GM18499 (cell line): Measurements from ENCODE around the gene C16orf87.
"Not testable (repeated sequence)": the region's sequence is repeated elsewhere in the genome, so short reads cannot be mapped to it uniquely, and the experiment has no call there.

Experiments
- ATAC-seq: cut with Tn5 transposase; IDR thresholded peaks from one replicate; pipeline ENCODE4 v1.9.1; 2021; ENCODE audit warnings: moderate number of reproducible peaks; ENCODE audit not compliant: insufficient read depth, unreplicated experiment

C16orf87 gene

DNA sequence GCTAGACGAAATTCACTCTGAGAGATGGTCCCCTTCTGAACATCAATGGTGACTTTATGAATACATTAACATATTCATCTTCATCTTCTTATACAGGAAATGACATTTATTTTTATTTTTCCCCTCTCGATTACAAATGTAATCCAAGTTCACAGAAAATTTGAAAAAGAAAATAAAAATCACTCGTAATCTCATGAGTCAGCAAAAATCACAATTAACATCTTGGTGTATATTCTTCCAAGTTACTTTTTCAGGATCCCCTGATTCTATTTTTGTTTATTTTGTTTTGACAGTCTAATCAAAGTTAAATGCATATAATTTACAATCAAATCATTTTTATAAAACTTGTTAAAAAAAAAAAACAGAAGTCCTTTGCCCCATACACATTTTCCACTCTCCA is 27.6 kb downstream of the C16orf87 start:
- no peak for ATAC-seq

DNA sequence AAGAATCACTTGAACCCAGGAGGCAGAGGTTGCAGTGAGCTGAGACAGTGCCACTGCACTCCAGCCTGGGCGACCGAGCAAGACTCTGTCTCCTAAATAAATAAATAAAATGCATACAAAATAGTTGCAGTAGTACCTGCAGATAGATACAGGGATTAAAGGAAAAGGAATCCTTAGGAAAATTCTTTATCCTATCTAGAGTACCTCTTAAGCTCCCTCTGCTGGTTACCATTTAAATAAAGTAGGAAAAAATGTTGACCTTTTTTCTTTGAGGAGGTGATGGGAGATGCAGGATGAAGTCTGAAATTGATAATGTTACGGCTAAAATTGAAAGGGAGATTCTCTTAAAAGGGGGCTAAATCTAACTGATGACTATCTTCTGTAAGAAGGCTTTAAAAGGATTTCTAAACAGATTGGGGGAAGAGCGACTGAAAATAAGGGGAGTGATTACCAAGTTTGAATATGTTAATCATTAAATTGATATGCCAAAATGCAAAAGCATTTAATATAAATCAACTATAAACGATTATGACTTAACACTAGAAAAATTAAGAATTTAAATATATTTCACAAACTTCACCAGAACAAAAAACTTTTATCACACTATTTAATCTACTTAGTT is 29.4 kb downstream of the C16orf87 start:
- ATAC-seq, result no peak

DNA sequence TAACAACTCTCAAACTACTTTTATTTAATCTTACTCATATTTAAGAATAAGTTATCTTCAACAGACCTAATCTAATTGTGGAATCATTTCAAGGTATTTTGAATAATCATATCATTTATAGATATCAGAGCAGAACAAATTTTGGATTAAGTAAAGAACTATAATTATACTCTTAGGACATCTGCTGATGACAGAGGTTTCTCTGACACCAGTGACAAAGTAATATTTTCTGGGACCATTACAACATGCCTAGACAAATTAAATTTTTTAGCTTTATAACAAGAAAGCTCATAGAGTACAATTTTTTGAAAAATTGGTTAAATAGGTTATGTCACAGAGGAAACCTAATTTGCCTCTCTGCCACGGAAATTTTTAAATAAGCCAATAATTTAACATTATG is 30.5 kb downstream of the C16orf87 start:
- no peak for ATAC-seq

DNA sequence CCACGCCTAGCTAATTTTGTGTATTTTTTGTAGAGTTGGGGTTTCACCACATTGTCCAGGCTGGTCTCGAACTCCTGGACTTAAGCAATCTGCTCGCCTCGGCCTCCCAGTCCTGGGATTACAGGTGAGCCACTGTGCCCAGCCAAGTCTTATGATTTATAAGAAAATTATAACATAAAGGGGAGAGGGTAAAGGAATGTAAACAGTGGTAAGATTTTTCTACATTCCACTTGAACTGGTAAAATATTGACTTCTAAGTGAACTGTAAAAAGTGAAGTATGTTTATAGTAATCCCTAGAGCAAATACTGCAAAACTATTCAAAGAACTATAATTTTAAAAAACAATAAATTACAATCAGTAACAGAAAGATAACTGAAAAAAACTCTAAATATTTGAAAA is 33.5 kb downstream of the C16orf87 start:
- no peak for ATAC-seq

DNA sequence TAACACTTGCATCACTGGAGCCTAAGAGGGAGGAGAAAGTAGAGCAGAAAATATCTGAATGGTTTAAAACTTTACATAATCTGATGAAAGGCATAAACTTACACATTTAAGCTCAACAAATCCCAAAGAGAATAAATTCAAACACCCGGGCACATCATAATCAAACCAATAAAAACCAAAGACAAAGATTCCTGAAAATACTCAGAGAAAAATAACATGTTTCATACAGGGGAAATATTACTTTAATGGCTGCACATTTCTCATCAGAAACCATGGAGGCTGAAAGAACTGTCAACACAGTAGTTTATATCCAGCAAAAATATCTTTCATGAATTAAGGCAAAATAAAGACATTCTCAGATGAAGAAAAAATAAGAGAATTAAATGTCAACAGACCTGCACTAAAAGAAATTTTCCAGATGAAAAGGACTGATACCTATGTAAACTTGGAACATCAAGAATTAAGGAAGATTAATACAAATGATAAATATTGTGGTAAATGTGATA is 34.2 kb downstream of the C16orf87 start:
- ATAC-seq, result no peak

DNA sequence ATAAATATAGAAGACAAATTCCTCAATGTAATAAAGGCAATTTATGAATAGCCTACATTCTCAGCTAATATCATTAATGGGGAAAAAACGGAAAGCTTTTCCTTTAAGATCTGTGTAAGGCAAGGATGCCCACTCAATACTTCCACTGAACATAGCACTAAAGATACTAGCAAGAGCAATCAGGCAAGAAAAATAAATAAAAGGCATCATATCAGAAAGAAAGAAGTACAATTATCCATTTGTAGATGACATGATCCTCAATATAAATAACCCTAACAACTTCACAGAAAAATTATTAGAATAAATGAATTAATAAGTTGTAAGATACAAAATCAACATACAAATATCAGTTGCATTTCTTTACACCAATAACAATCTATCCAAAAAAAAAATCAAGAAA is 37.1 kb downstream of the C16orf87 start:
- ATAC-seq, result no peak

DNA sequence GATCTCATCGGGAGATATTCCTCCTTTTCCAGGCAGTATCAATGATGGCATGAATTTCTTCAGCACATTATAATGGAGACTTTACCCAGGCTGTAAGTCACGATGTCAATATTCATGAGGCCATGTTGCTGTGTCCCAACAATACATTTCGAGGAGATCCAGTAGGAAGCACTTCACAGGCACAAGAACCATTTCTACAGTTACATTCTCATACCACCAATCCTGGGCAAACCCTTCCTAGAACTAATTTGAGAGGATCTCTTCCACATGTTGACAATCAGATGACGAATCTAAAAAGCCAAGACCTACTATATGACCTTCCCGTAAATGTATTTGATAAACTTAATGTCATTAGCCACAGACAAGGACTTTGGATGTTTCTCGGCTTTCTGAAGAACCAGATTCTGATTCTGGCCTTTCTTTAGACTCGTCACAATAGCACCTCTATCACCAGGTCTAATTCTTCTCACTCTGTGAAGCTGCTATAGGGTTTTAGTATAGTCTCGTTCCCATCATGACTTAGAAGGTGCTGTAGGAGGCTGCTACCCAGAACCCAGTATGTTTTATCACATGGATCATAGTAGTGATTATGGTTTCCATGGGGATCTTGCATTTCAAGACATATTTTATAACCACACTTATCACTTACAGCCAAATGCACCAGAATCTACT is 40.2 kb downstream of the C16orf87 start:
- no peak for ATAC-seq

DNA sequence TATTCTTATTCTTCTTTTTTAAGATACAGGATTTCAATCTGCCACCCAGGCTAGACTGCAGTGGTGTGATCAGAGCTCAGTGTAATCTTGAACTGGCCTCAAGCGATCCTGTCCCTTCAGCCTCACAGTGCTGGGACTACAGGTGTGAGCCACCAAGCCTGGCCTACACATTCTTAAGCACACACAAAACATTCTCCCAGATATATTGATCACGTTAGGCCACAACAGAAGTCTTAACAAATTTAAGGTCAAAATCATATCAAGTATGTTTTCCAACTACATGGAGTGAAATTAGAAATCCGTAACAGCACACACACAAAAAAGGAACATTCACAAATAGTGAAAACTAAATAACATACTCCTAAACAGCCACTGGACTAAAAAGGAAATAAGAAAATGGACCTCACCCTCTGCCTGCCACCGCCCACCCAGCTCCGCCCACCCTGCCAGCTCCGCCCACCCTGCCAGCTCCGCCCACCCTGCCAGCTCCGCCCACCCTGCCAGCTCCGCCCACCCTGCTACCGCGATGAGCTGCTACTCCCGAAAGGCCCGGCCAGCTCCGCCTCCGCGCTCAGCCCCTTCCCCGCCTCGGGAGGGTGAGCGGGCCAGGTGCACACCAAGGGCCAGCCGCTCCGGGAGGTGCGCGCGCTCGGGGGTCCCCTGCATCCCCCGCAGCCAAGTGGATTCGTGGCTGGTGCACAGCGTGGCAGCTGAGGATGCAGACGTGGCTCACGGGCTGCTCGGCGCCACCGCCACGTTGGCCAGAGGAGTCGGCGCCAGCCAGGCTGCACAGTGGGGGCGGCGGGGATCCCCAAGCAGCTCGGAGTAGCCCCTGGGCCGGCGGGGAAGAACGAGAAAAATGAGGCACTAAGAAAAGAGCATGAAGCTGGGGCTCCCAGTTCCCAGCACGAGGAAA is 41.2 kb downstream of the C16orf87 start:
- peak; percentile 42 for ATAC-seq

DNA sequence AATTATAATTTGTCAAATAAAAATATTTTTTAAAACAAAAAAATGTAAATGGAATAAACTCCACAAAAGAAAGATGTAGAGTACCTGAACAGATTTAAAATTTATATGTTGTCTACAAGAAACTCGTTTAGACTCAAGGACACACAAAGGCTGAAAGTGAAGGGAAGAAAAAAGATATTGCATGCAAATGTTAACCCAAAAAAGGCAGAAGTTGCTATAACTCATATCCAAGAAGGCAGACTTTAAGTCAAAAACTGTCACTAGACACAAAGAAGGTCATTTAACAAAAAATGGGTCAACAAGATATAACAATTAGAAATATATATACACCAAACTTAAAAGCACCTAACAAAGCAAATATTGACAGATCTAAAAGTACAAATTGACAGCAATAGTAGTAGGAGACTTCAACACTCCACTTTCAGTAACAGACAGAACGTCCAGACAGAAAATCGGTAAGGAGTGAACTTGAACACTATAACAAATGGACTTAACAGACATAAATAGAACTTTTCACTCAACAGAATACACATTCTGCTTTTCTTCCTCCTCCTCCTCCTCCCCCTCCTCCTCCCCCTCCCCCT is 42.0 kb downstream of the C16orf87 start:
- no peak for ATAC-seq

DNA sequence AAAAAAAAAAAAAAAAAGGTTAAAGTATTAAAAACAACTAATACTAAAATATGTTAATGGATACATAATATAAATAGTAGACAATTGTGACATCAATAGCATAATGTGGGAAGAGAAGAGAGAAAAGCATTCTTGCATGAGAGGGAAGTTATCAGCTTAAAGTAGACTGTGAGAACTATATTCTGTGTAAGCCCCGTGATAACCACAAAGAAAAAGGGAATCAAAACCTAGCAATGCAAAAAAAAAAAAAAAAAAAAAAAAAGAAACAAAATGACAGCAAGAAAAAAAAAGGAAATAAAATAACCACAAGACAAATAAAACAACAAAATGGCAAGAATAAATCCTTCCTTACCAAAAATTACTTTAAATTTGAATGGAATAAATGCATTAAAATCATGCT is 43.1 kb downstream of the C16orf87 start:
- ATAC-seq, result no peak

DNA sequence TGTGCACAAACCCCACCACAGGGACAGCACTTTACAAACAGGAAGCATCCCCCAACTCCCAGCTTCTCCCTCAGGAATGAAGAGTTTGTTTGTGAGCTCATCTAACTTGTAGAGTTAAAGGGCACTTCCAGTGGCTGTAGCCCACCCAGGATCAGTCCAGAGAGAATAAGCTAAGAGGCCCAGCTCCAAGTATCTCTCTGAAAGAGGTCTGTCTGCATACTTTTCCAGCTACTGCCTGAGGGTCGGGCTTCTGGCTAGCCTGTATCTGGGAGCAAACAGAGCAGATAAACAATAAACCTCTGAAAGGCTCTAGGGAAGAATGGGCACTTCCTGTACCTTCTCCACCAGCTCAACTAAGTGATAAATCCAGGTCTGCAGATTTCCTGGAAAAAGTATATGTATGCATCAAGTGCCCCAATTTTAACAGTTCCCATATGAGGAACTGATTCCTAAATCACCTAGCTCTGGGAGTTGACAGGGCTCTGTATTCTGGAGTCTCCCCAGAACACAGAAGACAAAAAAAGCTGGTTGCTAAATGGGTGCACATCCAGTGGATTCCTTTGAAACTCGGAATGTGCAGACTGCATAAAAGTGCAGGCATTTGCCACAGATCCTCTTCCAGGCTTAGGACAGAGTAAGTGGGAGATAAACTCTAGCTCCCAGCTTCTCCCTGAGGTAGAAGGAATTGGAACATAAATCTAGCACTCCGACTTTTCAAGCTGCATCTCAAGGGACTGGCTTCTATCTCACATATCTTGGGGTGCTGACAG is 45.7 kb downstream of the C16orf87 start:
- no peak for ATAC-seq

DNA sequence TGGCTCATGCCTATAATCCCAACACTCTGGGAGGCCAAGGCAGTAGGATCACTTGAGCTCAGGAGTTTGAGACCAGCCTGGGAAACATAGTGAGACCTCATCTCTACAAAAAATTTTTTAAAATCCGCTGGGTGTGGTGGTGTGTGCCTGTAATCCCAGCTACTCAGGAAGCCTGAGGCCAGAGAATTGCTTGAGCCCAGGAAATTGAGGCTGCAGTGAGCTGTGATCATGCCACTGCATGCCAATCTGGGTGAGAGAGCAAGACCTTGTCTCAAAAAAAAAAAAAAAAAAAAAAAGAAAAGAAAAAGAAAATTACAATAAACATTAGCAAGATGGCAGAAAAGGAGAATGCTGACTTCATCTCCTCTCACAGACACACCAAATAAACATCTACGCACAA is 46.4 kb downstream of the C16orf87 start:
- not testable (repeated sequence) for ATAC-seq

DNA sequence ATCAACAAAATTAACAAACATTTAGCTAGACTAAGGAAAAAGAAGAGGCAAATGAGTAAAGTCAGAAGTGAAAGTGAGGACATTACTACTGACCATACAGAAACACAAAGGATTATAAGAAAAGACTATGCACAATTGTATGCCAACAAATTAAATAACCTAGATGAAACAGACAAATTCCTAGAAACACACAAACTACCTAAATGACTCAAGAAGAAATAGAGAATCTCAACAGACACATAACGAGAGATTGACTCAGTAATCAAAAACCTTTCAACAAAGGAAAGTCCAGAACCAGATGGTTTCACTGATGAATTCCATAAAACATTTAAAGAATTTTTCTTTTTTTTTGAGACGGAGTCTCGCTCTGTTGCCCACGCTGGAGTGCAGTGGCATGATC is 47.2 kb downstream of the C16orf87 start:
- ATAC-seq, result no peak

DNA sequence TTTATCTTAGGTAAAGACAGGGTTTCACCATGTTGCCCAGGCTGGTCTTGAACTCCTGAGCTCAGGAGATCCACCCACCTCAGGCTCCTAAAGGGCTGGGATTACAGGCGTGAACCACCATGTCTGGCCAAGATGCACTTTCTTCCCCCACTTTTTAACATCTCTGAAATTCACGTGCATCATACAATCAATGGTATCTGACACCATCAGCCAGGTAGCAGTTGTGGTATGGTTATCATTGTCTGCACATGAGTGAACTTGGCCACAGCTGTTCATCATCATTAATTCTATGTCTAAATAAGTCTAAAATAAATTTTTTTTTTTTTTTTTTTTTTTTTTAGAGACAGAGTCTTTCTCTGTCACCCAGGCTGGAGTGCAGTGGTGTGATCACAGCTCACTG is 48.7 kb downstream of the C16orf87 start:
- ATAC-seq, result no peak

DNA sequence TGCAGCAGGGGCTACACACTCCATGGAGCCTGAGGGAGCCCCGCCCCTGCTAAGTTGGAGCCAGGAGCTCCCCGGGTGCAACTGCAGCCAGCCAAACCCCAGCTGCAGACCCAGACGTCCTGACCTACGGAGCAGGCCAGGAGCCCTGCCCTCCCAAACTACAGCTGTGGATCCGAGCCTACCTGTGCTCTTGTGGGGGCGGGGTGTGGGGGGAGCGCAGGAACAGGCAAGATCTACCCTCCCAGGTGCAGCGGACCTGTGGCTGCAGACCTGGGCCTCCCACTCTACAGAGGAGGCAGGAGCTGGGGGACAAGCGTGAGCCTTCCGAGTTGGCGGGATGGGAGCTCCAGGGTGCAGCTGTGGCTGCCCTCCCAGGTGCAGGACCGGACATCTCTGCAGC is 53.2 kb downstream of the C16orf87 start:
- ATAC-seq, result no peak

DNA sequence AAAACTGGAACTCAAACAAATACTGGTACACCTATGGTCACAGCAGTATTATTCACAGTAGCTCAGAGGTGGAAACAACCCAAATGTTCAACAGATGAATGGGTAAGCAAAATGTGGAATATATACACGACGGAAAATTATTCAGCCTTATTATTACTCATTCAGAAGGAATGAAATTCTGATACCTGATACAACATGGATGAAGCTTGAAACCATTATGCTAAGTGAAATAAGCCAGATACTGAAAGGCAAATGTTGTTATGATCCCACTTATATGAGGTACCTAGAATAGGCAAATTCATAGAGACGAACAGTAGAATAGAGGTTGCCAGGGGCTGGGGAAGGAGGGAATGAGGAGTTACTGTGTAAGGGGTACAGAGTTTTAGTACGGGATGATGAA is 55.8 kb downstream of the C16orf87 start:
- no peak for ATAC-seq

DNA sequence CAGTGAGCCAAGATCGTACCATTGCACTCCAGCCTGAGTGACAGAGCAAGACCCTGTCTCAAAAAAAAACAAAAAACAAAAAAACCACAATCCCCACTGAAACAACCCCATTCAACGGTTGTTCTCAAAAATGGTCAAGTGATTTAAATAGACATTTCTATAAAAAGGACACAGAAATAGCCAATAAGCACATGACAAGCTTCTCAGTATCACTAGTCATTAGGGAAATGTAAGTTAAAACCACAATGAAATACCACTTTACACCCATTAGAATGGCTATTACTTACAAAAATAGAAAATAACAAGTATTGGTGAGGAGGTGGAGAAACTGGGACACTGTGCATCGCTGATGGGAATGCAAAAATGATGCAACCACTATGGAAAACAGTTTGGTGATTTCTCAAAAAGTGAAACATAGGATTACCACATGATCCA is 56.2 kb downstream of the C16orf87 start:
- ATAC-seq, result peak; percentile 66

DNA sequence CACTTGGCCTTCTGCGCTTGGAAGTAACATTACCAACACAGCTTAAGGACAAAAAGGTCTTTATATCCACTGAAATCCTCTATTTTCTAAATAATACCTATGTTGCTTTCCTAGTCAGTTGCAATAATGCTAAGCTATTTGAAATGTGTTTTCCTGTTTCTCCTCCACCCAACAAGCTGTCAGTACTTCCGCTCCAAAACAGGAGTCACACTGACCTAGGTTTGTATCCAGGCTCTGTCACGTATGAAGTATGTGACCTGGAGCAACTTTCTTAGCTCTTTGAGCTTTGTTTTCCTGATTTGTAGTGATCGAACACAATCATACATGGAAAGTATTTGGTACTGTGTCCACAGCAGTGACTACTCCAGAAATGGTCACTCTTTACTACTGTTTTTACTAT is 58.5 kb downstream of the C16orf87 start:
- ATAC-seq, result no peak

DNA sequence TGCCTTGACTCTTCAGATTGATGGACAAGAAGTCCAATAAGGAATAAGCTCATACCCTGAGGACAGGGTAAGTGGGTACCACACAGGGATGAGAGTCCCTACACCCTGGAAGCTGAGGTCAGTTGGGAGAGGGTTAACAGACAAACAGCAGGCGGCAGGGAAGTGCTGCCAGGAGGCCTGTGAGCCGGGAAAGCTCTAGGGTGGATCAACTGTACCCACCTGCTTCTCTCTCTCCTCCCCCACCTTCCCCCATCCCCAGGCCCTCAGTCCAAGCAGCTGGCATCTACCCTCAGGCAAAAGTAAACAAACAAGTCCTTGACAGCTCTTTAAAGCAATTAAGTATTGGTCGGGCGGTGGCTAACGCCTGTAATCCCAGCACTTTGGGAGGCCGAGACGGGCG is 62.2 kb downstream of the C16orf87 start:
- no peak for ATAC-seq

DNA sequence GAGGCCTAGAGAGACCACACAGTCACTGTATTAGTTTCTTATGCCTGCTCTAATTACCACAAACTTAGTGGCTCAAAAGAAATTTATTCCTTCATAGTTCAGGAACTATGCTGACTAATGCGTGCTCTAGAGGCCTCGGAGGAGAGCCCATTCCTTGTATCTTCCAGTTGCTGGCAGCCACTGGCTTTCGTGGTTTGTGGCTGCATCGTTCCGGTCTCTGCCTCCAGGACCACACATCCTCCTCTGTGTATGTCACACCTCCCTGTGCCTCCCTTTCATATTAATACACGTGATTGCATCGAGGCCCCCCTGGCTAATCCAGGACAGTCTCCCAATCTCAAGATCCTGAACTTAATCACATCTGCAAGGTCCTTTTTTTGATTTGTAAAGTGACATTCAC is 65.9 kb downstream of the C16orf87 start:
- no peak for ATAC-seq
